Panc1 (cell line): Measurements from ENCODE around the gene TTLL11.

Experiments used
- CTCF ChIP-seq: fragments of 450-650 bp; IDR thresholded peaks from 2 replicates; pipeline ENCODE4 v1.5.1; 2017; ENCODE audit warnings: mild to moderate bottlenecking
- POLR2AphosphoS5 ChIP-seq: IDR thresholded peaks from 2 replicates; pipeline ENCODE4 v1.6.1; 2012; ENCODE audit warnings: mild to moderate bottlenecking, low read depth, low read length, moderate library complexity

GRCh38 chr9:122007837-122008236, 85.3 kb downstream of the TTLL11 start:
- no peak for TF ChIP-seq CTCF
- no peak for TF ChIP-seq POLR2AphosphoS5
